SK-N-SH (cell line): ENCODE results near the gene B4GALT3. TPM values are rescaled to one million over a fixed set of nuclear protein-coding genes. Genes with fewer than 3 reads are reported as not detected.

Experiments used
- CTCF ChIA-PET: fragments of 300-600, 350-600 bp; formaldehyde crosslinking; extraction: SDS; loops from one replicate; lab custom pipeline; 2021; lab: Yijun Ruan, JAX
- POLR2A ChIA-PET: fragments of 350-600 bp; sonication (Branson Sonifier 250); formaldehyde crosslinking; extraction: SDS; loops from one replicate; lab custom pipeline; 2020; ENCODE audit warnings: antibody characterized with exemption, inconsistent platforms; lab: Yijun Ruan, JAX
- DNase-seq: peaks from one replicate; pipeline ENCODE4 v3.0.0; 2012
- H2AFZ ChIP-seq: fragments of 200-600 bp; sonication (generic); 2 replicates; pipeline ENCODE4 v1.8.1; 2016; ENCODE audit warnings: antibody characterized with exemption, mild to moderate bottlenecking, low read depth
- H3F3A ChIP-seq: fragments of 200-600 bp; sonication (generic); replicated peaks from 2 replicates; pipeline ENCODE3; 2016; ENCODE audit warnings: antibody characterized with exemption, mild to moderate bottlenecking; ENCODE audit not compliant: insufficient read depth
- H3K27ac ChIP-seq, 2 experiments: fragments of 200-500 bp in 1 of 2; fragments of 200-600 bp in 1 of 2; sonication (Bioruptor generic) in 1 of 2; sonication (generic), shearing (Covaris generic) in 1 of 2; 2 replicates each; pipeline versions ENCODE4 v1.5.1 to v1.6.1; 2014 to 2016; ENCODE audit warnings: low read depth in 2 of 2, inconsistent platforms in 1 of 2, low read length in 1 of 2, mild to moderate bottlenecking in 1 of 2, mixed read lengths in 1 of 2
- H3K27me3 ChIP-seq: fragments of 200-600 bp; sonication (generic), shearing (Covaris generic); 2 replicates; pipeline ENCODE4 v1.6.1; 2016; ENCODE audit warnings: mixed run types; ENCODE audit not compliant: insufficient read depth
- H3K36me3 ChIP-seq, 2 experiments: fragments of 200-500 bp in 1 of 2; fragments of 200-600 bp in 1 of 2; sonication (Bioruptor generic) in 1 of 2; sonication (generic) in 1 of 2; replicated peaks in 1 of 2; 2 replicates each; pipeline versions ENCODE3 to v1.5.1; 2014 to 2016; ENCODE audit warnings: low read length in 1 of 2, mild to moderate bottlenecking in 1 of 2; ENCODE audit not compliant: insufficient read depth in 2 of 2, control insufficient read depth in 1 of 2
- H3K4me1 ChIP-seq, 2 experiments: fragments of 200-500 bp in 1 of 2; fragments of 200-600 bp in 1 of 2; sonication (Bioruptor generic) in 1 of 2; sonication (generic), shearing (Covaris generic) in 1 of 2; 2 replicates each; pipeline versions ENCODE4 v1.5.1 to v1.6.1; 2014 to 2016; ENCODE audit warnings: low read depth in 1 of 2, low read length in 1 of 2, mixed run types in 1 of 2; ENCODE audit not compliant: insufficient read depth in 2 of 2, control insufficient read depth in 1 of 2
- H3K4me2 ChIP-seq: fragments of 200-600 bp; sonication (generic), shearing (Covaris generic); 2 replicates; pipeline ENCODE4 v1.6.1; 2017; ENCODE audit warnings: mixed run types
- H3K4me3 ChIP-seq, 2 experiments: fragments of 200-500 bp in 1 of 2; fragments of 200-600 bp in 1 of 2; sonication (Bioruptor generic) in 1 of 2; sonication (generic), shearing (Covaris generic) in 1 of 2; 2 replicates each; pipeline versions ENCODE4 v1.5.1 to v1.8.1; 2014 to 2016; ENCODE audit warnings: low read depth in 2 of 2, inconsistent platforms in 1 of 2, low read length in 1 of 2, mild to moderate bottlenecking in 1 of 2, mixed read lengths in 1 of 2, moderate library complexity in 1 of 2
- H3K79me2 ChIP-seq: fragments of 200-600 bp; sonication (generic); 2 replicates; pipeline ENCODE4 v1.8.1; 2017; ENCODE audit warnings: mild to moderate bottlenecking; ENCODE audit not compliant: insufficient read depth
- H3K9ac ChIP-seq: fragments of 200-600 bp; sonication (generic); 2 replicates; pipeline ENCODE4 v1.6.1; 2017; ENCODE audit warnings: mixed run types
- H3K9me2 ChIP-seq: fragments of 200-600 bp; sonication (generic); 2 replicates; pipeline ENCODE4 v1.6.1; 2017; ENCODE audit warnings: mixed run types
- H3K9me3 ChIP-seq: fragments of 200-600 bp; sonication (generic); 2 replicates; pipeline ENCODE4 v1.6.1; 2017; ENCODE audit warnings: mixed run types, mild to moderate bottlenecking, moderate library complexity
- H4K20me1 ChIP-seq: fragments of 200-600 bp; sonication (generic); 2 replicates; pipeline ENCODE4 v1.6.1; 2017; ENCODE audit warnings: mild to moderate bottlenecking, mixed run types; ENCODE audit not compliant: insufficient read depth
- CHD2 ChIP-seq: fragments of 150-350 bp; IDR thresholded peaks from 2 replicates; pipeline ENCODE4 v1.6.1; 2018; ENCODE audit warnings: low read length; ENCODE audit not compliant: partially characterized antibody
- CTCF ChIP-seq: fragments of 200-600 bp; sonication (generic); IDR thresholded peaks from 2 replicates; pipeline ENCODE4 v1.6.1; 2017; ENCODE audit warnings: antibody characterized with exemption, mild to moderate bottlenecking, moderate library complexity
- ELF1 ChIP-seq: IDR thresholded peaks from 2 replicates; pipeline ENCODE4 v1.4.0; 2012
- EP300 ChIP-seq, 2 experiments: IDR thresholded peaks; 2 replicates each; pipeline versions ENCODE4 v1.4.0 to v1.6.1; 2012; ENCODE audit warnings: borderline replicate concordance in 1 of 2, low read depth in 1 of 2, low read length in 1 of 2
- EZH2phosphoT487 ChIP-seq: fragments of 200-600 bp; sonication (generic); IDR thresholded peaks from 2 replicates; pipeline ENCODE4 v1.6.1; 2017; ENCODE audit warnings: low read depth, mixed run types, mild to moderate bottlenecking, antibody characterized with exemption, moderate library complexity, borderline replicate concordance
- FOSL2 ChIP-seq: IDR thresholded peaks from 2 replicates; pipeline ENCODE4 v1.4.0; 2012; ENCODE audit warnings: low read depth, mild to moderate bottlenecking, moderate library complexity, borderline replicate concordance
- FOXJ3 ChIP-seq: sonication (generic); formaldehyde crosslinking; IDR thresholded peaks from 2 replicates; pipeline ENCODE4 v1.5.1; 2020; ENCODE audit warnings: mild to moderate bottlenecking, missing genetic modification reagents
- FOXM1 ChIP-seq: IDR thresholded peaks from 2 replicates; pipeline ENCODE4 v1.4.0; 2012; ENCODE audit warnings: low read depth, mild to moderate bottlenecking
- GABPA ChIP-seq: IDR thresholded peaks from 2 replicates; pipeline ENCODE4 v1.4.0; 2012; ENCODE audit warnings: low read depth, mild to moderate bottlenecking
- MXI1 ChIP-seq: IDR thresholded peaks from 2 replicates; pipeline ENCODE4 v1.6.1; 2012; ENCODE audit warnings: mild to moderate bottlenecking, low read depth, low read length, improper control_type of control experiment
- NFIC ChIP-seq: IDR thresholded peaks from 2 replicates; pipeline ENCODE4 v1.4.0; 2012; ENCODE audit warnings: borderline replicate concordance
- RCOR1 ChIP-seq: fragments of 150-350 bp; IDR thresholded peaks from 2 replicates; pipeline ENCODE4 v1.6.1; 2017; ENCODE audit warnings: antibody characterized with exemption, low read length
- RFX5 ChIP-seq: IDR thresholded peaks from 2 replicates; pipeline ENCODE4 v1.6.1; 2012; ENCODE audit warnings: mild to moderate bottlenecking, improper control_type of control experiment, low read length
- SIN3A ChIP-seq: IDR thresholded peaks from 2 replicates; pipeline ENCODE4 v1.6.1; 2012; ENCODE audit warnings: low read depth, mild to moderate bottlenecking, low read length, moderate library complexity, borderline replicate concordance
- SMC3 ChIP-seq: IDR thresholded peaks from 2 replicates; pipeline ENCODE4 v1.6.1; 2012; ENCODE audit warnings: low read depth, low read length, improper control_type of control experiment
- USF1 ChIP-seq: IDR thresholded peaks from 2 replicates; pipeline ENCODE4 v1.4.0; 2012; ENCODE audit warnings: low read depth, borderline replicate concordance
- USF2 ChIP-seq: fragments of 150-350 bp; IDR thresholded peaks from 2 replicates; pipeline ENCODE4 v1.6.1; 2017; ENCODE audit warnings: antibody characterized with exemption, low read length, low read depth, borderline replicate concordance
- WGBS: methylation state at CpG from one replicate; pipeline ENCODE4 v1.1.6; 2017; ENCODE audit warnings: low lambda C conversion rate; 5-methylcytosine and 5-hydroxymethylcytosine counted together
- polyA plus RNA-seq, 3 experiments: library from polyadenylated mRNA; depleted of rRNA; stranded (reverse); fragments of >200 nt; gene quantifications; 2 replicates each; pipeline ENCODE4 v1.2.3, GENCODE V29; 2012
- TF ChIP-seq, protein P1 (sequence below): IDR thresholded peaks from 2 replicates; pipeline ENCODE4 v1.4.0; 2012; ENCODE audit warnings: low read depth, borderline replicate concordance
- TF ChIP-seq, protein P2 (sequence below): IDR thresholded peaks from 2 replicates; pipeline ENCODE4; 2012
- TF ChIP-seq, protein P3 (sequence below): fragments of 150-350 bp; IDR thresholded peaks from 2 replicates; pipeline ENCODE4 v1.6.1; 2016; ENCODE audit warnings: mild to moderate bottlenecking, low read depth, low read length

Gene B4GALT3
- polyA plus RNA-seq, 1 of the 3 experiments (the other 2 are of a cell fraction) = 56.5 TPM

GRCh38 chr1:161206411-161207140 lies 29.3 kb upstream of the B4GALT3 start:
- POLR2A ChIA-PET = interaction anchor here (1.4 kb wide), 1 partner anchor 183 kb away, joined by 3 read pairs; no protein-coding TSS in a partner anchor
- H3K4me2 ChIP-seq = no peak overlapping the region

More at GRCh38 chr1:161206411-161207140, 29.3 kb upstream of the B4GALT3 start:
- H3K27me3 ChIP-seq = no peaks in the 10 kb centered on the region
- peaks cover 46% of the 10 kb centered on the region for H3K79me2 ChIP-seq
- H3K9ac ChIP-seq = no peak overlapping the region
- no peak for TF ChIP-seq CTCF
- TF ChIP-seq FOXJ3 (CRISPR knock-in tag) = no peak
- TF ChIP-seq, protein P1, sequence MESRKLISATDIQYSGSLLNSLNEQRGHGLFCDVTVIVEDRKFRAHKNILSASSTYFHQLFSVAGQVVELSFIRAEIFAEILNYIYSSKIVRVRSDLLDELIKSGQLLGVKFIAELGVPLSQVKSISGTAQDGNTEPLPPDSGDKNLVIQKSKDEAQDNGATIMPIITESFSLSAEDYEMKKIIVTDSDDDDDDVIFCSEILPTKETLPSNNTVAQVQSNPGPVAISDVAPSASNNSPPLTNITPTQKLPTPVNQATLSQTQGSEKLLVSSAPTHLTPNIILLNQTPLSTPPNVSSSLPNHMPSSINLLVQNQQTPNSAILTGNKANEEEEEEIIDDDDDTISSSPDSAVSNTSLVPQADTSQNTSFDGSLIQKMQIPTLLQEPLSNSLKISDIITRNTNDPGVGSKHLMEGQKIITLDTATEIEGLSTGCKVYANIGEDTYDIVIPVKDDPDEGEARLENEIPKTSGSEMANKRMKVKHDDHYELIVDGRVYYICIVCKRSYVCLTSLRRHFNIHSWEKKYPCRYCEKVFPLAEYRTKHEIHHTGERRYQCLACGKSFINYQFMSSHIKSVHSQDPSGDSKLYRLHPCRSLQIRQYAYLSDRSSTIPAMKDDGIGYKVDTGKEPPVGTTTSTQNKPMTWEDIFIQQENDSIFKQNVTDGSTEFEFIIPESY = no peak
- no peak for TF ChIP-seq EP300 (IDR thresholded peaks at IDR 0.05; ENCODE audit: borderline replicate concordance in 1 of 2, low read depth in 1 of 2, low read length in 1 of 2)
- no peak for TF ChIP-seq RCOR1
- no peak for TF ChIP-seq RFX5
- no peak for TF ChIP-seq USF2
- TF ChIP-seq MXI1 = no peak
- TF ChIP-seq USF1 = no peak
- no peak for TF ChIP-seq FOSL2
- TF ChIP-seq, protein P2, sequence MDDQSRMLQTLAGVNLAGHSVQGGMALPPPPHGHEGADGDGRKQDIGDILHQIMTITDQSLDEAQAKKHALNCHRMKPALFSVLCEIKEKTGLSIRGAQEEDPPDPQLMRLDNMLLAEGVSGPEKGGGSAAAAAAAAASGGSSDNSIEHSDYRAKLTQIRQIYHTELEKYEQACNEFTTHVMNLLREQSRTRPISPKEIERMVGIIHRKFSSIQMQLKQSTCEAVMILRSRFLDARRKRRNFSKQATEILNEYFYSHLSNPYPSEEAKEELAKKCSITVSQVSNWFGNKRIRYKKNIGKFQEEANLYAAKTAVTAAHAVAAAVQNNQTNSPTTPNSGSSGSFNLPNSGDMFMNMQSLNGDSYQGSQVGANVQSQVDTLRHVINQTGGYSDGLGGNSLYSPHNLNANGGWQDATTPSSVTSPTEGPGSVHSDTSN = no peak
- TF ChIP-seq GABPA = no peak
- TF ChIP-seq, protein P3, sequence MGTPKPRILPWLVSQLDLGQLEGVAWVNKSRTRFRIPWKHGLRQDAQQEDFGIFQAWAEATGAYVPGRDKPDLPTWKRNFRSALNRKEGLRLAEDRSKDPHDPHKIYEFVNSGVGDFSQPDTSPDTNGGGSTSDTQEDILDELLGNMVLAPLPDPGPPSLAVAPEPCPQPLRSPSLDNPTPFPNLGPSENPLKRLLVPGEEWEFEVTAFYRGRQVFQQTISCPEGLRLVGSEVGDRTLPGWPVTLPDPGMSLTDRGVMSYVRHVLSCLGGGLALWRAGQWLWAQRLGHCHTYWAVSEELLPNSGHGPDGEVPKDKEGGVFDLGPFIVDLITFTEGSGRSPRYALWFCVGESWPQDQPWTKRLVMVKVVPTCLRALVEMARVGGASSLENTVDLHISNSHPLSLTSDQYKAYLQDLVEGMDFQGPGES = no peak
- TF ChIP-seq NFIC = no peak
- TF ChIP-seq SIN3A = no peak
- TF ChIP-seq CHD2 = no peak
- TF ChIP-seq EZH2phosphoT487 = no peak
- no peak for TF ChIP-seq ELF1
- TF ChIP-seq FOXM1 = no peak
- no peak for TF ChIP-seq SMC3
- TF ChIP-seq, all 33 proteins: peak for 0
- H3K36me3 ChIP-seq = peaks cover 54 to 57% of the 10 kb centered on the region in 2 experiments
- H3K4me1 ChIP-seq = peaks cover 5 to 11% of the 10 kb centered on the region in 2 experiments; a peak in 2 of 4 replicates
- WGBS = 85% methylated on average over 12 of the region's 12 CpGs
- H3K9me2 ChIP-seq = no peaks in the 10 kb centered on the region
- H4K20me1 ChIP-seq = no peaks in the 10 kb centered on the region
- H3K4me3 ChIP-seq = no peak overlapping the region
- H2AFZ ChIP-seq = no peak overlapping the region
- DNase-seq = no peak
- CTCF ChIA-PET = interaction anchor here (1.1 to 6.8 kb wide), 5 partner anchors 13 to 176 kb away, joined by 4 to 65 read pairs (median 5); partner anchors contain the start of gene APOA2
- no peaks in the 10 kb centered on the region for H3K9me3 ChIP-seq
- peaks cover 20% of the 10 kb centered on the region for H3F3A ChIP-seq
- H3K27ac ChIP-seq = no peak overlapping the region
